Measurements from ENCODE around the gene ZNF396.

GRCh38 chr18:35415511-35416073 is 38.5 kb upstream of the ZNF396 start:
- TF ChIP-seq CTCF (IDR thresholded peaks at IDR 0.05; ENCODE audit: insufficient read depth, low read length) (no peak), POLR2AphosphoS5 (IDR thresholded peaks at IDR 0.05; ENCODE audit: low read depth) (no peak), GABPA (IDR thresholded peaks at IDR 0.05; ENCODE audit: low read depth) (no peak)
- TF ChIP-seq, protein P1, sequence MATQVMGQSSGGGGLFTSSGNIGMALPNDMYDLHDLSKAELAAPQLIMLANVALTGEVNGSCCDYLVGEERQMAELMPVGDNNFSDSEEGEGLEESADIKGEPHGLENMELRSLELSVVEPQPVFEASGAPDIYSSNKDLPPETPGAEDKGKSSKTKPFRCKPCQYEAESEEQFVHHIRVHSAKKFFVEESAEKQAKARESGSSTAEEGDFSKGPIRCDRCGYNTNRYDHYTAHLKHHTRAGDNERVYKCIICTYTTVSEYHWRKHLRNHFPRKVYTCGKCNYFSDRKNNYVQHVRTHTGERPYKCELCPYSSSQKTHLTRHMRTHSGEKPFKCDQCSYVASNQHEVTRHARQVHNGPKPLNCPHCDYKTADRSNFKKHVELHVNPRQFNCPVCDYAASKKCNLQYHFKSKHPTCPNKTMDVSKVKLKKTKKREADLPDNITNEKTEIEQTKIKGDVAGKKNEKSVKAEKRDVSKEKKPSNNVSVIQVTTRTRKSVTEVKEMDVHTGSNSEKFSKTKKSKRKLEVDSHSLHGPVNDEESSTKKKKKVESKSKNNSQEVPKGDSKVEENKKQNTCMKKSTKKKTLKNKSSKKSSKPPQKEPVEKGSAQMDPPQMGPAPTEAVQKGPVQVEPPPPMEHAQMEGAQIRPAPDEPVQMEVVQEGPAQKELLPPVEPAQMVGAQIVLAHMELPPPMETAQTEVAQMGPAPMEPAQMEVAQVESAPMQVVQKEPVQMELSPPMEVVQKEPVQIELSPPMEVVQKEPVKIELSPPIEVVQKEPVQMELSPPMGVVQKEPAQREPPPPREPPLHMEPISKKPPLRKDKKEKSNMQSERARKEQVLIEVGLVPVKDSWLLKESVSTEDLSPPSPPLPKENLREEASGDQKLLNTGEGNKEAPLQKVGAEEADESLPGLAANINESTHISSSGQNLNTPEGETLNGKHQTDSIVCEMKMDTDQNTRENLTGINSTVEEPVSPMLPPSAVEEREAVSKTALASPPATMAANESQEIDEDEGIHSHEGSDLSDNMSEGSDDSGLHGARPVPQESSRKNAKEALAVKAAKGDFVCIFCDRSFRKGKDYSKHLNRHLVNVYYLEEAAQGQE (IDR thresholded peaks at IDR 0.05; ENCODE audit: insufficient replicate concordance, low read depth) = no peak
